22Rv1 (cell line): ENCODE measurements around the gene SERHL2.
"Not testable (repeated sequence)": the region's sequence is repeated elsewhere in the genome, so short reads cannot be mapped to it uniquely, and the experiment has no call there.

Source experiments
- H3K27ac ChIP-seq: fragments of 450-650 bp; 2 replicates; pipeline ENCODE4 v1.5.1; 2017
- ZFX ChIP-seq: fragments of 450-650 bp; IDR thresholded peaks from 2 replicates; pipeline ENCODE4 v1.6.1; 2017; ENCODE audit warnings: antibody characterized with exemption, borderline replicate concordance
- TF ChIP-seq, protein P1 (sequence below): fragments of 450-650 bp; IDR thresholded peaks from 2 replicates; pipeline ENCODE4 v1.5.1; 2017; ENCODE audit warnings: mild to moderate bottlenecking

Gene SERHL2

GRCh38 chr22:42603427-42603826 lies 49.7 kb downstream of the SERHL2 start:
- TF ChIP-seq, protein P1, sequence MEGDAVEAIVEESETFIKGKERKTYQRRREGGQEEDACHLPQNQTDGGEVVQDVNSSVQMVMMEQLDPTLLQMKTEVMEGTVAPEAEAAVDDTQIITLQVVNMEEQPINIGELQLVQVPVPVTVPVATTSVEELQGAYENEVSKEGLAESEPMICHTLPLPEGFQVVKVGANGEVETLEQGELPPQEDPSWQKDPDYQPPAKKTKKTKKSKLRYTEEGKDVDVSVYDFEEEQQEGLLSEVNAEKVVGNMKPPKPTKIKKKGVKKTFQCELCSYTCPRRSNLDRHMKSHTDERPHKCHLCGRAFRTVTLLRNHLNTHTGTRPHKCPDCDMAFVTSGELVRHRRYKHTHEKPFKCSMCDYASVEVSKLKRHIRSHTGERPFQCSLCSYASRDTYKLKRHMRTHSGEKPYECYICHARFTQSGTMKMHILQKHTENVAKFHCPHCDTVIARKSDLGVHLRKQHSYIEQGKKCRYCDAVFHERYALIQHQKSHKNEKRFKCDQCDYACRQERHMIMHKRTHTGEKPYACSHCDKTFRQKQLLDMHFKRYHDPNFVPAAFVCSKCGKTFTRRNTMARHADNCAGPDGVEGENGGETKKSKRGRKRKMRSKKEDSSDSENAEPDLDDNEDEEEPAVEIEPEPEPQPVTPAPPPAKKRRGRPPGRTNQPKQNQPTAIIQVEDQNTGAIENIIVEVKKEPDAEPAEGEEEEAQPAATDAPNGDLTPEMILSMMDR: no peak
- no peak for TF ChIP-seq ZFX
- no peak overlapping the region for H3K27ac ChIP-seq

DNA sequence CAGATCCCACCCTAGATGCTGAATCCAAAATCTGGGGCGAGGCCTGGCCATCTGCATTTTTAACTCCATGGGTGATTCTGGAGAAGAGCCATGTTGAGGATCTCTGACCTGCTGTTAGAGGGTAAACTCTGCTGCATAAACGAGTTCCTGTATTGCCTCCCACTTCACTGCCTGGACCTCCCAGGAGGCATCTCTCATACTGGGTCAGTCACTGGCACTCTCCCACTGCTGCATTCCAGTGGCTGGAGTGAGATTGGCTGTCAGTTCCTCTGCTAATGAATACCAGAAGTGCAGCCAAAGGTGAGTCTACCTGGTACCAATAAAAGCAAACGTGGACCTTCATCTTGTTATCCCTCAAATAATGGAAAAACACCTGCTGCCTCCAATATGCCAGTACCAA lies 50.6 kb downstream of the SERHL2 start:
- no peak overlapping the region for H3K27ac ChIP-seq
- TF ChIP-seq ZFX: no peak
- TF ChIP-seq, protein P1: no peak

DNA sequence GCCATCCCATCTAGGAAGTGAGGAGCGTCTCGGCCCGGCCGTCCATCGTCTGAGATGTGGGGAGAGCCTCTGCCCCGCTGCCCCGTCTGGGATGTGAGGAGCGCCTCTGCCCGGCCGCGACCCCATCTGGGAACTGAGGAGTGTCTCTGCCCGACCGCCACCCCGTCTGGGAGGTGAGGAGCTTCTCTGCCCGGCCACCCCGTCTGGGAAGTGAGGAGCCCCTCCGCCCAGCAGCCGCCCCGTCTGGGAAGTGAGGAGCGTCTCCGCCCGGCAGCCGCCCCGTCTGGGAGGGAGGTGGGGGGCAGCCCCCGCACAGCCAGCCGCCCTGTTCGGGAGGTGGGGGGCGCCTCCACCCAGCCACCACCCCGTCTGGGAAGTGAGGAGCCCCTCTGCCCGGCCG lies 53.9 kb downstream of the SERHL2 start:
- not testable (repeated sequence) for H3K27ac ChIP-seq

- no peak for TF ChIP-seq ZFX
- TF ChIP-seq, protein P1: no peak
- no peak overlapping the region for H3K27ac ChIP-seq
Measured at GRCh38 chr22:42608136-42608822, 54.5 kb downstream of the SERHL2 start.

DNA sequence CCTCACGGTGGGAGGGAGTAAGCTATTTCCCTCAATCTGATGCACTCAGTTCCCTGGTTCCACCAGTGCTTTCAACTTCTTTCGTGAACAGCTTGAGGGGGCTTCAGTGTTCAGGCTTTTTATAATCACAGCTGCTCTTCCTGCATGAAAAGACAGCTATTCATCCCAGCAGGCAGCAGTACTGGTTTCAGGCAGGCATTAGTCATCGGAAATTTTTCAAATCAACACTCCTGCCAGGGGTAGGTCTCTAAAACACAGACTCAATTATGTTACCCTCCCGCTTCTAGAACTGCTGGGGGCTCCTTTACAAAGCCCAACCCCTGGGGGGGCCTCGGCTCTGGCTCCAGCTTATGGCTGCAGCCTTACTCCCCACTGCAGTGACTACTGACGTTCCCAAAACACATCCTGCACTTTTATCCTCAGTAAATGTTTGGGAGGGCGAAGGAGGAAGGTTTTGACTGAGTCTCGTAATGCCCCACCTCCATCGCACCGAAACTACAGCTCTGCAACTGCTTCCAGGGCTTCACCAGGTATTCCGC lies 55.1 kb downstream of the SERHL2 start:
- H3K27ac ChIP-seq: no peak overlapping the region
- TF ChIP-seq, protein P1: no peak
- no peak for TF ChIP-seq ZFX

- no peak for TF ChIP-seq ZFX
- TF ChIP-seq, protein P1: no peak
- H3K27ac ChIP-seq: no peak overlapping the region
Measured at GRCh38 chr22:42610186-42610585, 56.4 kb downstream of the SERHL2 start.

- TF ChIP-seq ZFX: no peak
- TF ChIP-seq, protein P1: no peak
- H3K27ac ChIP-seq: no peak overlapping the region
Measured at GRCh38 chr22:42611051-42611450, 57.3 kb downstream of the SERHL2 start.

DNA sequence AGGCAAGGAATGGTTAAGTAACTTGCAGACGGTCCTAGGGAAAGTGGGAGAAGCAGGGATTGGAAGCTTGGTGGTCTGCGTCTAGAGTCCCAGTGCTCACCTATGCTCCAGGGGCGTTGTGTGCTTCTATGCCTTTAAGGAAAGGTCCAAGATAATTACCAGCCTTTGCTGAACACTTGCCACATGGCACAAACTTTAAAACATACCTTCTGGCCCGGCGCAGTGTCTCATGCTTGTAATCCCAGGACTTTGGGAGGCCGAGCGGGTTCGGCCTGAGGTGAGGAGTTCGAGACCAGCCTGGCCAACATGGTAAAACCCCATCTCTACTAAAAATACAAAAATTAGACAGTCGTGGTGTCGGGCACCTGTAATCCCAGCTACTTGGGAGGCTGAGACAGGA lies 58.6 kb downstream of the SERHL2 start:
- H3K27ac ChIP-seq: no peak overlapping the region
- TF ChIP-seq ZFX: no peak
- TF ChIP-seq, protein P1: no peak
